CD4-positive, alpha-beta T cell treated with Interleukin-12 subunit alpha and Interleukin-12 subunit beta, for 1 hour (primary cell): ENCODE measurements around the gene ABCA3.
A peak's percentile ranks its signal among the peaks of the same experiment; 100 is the strongest.

Source experiments
- DNase-seq: peaks from one replicate; pipeline ENCODE4 v3.0.0-alpha.2; 2020

Gene ABCA3

DNA sequence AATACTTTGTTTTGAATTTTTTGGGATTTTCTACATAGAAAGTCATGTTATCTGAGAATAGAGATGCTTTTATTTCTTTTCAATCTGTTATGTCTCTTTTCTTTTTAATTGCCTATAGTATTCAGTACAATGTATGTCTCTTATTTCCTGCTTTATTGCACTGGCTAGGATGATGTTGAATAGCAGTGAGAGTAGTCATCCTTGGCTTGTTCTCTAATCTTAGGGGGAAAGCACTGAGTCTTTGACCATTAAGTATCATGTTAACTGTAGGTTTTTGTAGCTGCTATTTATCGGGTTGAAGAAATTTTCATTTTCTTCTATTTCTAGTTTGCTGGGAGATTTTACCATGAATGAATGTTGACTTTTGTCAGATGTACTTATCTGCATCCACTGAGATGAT, 10.0 kb upstream of the ABCA3 start:
- DNase-seq, result no peak

- no peak for DNase-seq
These were observed 2.7 kb upstream of the ABCA3 start for GRCh38 chr16:2343211-2343610.

DNA sequence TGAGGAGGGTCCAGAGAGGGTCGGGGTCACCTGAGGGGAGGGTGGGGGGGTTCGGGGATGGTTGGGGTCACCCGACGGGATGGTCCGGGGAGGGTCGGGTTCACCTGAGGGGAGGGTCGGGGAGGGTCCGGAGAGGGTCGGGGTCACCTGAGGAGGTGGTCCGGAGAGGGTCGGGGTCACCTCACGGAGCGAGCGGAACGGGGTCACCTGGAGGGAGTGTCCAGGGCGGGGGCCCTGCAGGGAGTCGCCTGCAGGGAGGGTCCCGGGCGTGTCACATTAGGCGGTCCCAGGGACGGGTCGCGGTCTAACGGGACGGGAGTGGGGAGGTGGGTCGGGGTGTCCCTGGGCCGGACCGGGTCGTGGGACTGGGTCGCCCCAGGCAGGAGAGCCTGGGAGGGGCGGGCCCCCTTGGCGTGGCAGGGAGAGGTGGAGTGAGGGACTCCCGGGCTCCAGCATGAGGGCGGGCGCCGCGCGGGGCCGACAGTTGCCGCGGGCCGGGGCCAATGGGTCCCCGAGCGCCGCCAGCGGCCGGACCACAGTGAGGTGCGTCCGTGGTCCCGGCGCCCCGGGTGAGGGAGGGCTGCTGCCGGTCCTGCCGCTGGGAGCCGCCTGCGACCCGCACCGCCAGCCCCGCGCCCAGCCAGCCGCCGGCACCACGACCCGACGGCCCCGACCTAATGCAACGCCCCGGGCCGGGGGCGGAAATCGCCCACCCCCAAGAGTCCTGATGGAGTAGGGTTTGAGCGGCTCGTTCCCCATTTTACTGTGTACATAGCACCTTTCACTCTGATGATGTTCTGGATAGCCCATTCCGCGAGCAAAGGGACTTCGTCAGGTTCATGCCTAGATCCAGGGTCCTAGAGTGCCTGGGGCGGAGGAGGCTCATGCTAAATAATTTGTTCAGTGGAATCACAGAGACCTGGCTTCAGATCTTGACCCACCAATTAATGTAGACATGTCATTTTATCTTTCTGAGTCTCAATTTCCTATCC, 1.2 kb upstream of the ABCA3 start:
- DNase-seq, result no peak

GRCh38 chr16:2339521-2340484, 725 bp downstream of the ABCA3 start:
- DNase-seq, result peak; percentile 40

- no peak for DNase-seq
These were observed 2.9 kb downstream of the ABCA3 start for GRCh38 chr16:2337431-2338296.

DNA sequence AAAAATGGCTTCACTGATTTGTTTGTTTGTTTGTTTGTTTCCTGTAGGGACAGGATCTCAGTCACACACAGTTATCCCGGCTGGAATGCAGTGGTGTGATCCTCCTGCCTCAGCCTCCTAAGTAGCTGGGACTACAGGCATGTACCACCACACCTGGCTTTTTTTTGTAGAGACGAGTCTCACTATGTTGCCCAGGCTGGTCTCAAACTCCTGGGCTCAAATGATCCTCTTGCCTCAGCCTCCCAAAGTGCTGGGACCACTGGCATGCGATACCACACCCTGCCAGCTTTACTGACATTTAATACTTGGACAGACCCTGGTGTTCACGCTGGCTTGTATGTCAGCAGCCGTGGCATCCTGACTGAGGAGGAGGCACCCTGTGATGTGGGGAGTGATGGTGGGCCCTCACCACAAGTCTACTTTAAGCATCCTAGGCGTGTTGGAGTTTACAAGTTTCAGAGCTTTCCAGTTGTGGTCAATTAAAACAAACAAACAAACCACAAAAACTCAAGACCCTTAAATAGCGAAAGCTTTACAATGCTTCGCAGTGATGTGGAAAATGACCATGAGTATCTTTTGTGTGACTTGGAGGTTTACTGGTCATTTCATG, 5.1 kb downstream of the ABCA3 start:
- no peak for DNase-seq

- DNase-seq, result no peak
These were observed 6.7 kb downstream of the ABCA3 start for GRCh38 chr16:2333772-2334379.

- DNase-seq, result no peak
These were observed 7.3 kb downstream of the ABCA3 start for GRCh38 chr16:2333231-2333630.

DNA sequence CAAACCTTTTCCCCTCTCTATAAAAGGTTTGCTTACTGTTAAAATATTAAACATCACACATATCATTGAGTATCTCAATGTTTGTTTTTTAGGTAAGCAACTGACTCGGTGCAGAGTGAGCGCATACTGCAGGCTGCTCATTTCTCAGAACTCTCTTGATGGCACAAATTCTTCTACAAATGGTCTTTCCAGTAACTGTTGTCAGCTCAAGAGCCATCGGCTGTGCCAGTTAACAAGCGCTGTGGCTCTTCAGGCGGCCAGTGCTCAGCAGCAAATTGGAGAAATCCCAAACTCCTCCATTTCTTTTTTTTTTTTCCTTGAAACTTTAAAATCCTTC, 8.6 kb downstream of the ABCA3 start:
- DNase-seq, result no peak

GRCh38 chr16:2331199-2331930, 9.2 kb downstream of the ABCA3 start:
- no peak for DNase-seq

DNA sequence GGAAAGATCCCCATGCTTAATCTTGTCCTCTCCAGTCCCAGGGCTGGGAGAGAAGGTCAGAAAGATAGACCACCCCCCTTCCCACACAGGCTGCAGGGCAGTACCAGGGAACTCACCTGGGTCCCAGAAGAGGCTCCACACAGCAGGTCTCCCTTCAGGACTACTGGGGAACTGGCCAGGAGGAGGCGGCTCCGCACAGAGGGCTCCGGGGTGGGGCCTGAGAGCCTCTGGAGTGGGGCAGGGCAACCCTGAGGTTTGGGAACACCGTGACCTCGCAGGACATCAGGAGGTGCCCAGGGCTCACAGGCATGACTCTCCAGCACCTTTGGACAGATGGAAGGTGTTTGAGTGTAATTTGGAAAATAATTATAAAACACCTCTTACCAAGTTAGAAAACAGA, 11.0 kb downstream of the ABCA3 start:
- no peak for DNase-seq

GRCh38 chr16:2328428-2328827, 12.1 kb downstream of the ABCA3 start:
- no peak for DNase-seq

DNA sequence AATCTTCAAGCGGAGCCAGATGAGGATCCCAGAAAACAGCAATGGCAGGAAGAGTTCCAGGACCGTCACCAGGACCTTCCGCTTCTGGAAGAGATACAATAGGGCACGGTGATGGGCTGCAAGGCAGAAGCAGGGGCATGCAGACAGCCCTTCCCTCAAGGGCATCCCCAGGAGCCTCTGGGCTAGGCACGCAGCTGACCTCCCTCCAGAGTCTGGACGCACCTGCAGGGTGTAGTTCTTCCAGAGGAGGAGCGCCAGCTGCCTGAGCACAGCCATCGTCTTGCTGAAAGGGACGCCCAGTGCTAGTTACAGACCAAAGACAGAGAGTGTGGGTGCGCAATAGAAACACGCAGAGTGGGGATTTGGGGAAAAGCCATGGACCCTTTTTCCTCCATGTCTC, 14.3 kb downstream of the ABCA3 start:
- no peak for DNase-seq

GRCh38 chr16:2325791-2326190, 14.7 kb downstream of the ABCA3 start:
- DNase-seq, result no peak

DNA sequence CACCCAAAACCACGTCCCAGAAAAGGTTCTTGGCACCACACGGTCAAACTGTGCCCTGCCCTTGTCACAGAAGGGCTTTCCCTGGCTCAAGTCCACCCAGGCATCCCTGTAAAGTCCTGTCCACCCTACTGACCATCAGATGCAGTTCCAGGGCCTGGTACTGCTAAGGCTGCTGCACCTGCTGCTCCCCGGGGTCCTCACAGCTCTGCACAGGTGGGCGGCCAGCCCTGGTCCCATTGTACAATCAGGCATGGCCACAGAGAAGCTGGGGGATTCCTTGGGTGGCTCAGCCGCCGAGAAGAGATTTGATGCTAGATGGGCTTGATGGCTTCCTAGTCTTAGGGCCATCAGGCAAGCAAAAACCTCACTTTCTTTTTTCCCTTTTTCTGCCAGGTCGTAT, 15.3 kb downstream of the ABCA3 start:
- no peak for DNase-seq

DNA sequence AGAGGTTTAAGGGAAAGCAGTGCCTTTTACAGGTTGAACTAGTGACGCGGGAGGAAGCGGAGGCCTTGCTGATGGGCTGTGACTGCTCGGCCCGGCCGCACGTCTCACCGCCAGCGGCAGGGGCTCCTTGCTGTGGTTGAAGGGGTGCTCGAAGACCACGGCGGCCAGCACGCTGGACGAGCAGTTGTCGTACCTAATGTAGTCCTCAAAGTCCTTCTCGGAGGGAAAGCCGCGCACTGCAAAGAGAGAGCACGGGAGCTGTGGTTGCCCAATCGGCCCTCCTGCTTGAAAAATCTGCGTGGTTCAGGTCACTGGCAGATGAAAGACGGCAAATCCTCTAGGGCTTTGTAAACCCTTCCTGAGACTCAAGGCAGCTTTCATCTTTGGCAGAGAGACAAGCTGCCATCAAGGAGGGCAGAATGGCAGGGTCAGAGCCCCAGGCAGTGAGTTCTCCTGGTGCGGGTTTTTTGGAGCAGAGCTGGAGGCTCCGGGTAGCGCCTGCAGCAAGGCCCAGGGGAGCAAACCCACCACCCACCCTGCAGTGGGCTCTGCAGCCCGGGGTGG, 16.1 kb downstream of the ABCA3 start:
- no peak for DNase-seq

DNA sequence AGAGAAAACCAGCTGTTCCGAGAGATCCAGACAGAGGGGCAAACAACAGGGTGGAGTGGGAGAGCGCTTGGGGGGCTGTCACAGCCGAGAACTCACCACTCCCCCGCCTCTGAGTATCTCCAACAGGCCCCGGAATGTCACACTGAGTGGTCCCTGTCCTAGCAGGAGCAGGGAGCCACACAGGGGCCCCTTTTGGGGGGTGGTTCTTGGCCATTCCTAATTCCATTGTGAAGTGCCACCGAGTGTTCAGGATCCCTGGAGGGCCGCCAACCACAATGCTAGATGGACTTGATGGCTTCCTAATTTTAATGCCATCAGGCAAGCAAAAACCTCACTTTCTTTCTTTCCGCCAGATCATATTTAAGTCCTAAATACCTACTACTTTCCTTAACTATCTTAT, 16.8 kb downstream of the ABCA3 start:
- DNase-seq, result no peak

DNA sequence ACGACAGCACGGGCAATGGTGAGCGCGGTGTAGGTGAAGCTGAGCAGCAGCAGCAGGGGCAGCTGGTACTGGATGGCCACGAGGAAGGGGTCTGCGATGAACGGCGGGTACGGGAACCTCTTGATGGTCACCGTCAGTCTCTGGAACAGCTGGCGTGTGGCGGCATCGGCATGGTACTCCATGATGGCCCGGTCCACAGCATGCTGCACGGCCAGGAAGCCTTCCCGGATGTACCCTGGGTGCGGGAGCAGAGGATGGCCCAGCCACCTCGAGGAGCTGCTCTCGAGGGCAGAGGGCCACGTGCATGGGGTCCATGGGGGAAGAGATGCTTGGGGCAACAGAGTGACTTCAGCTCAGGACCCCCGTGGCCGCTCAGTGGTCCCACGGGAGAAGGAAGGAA, 20.9 kb downstream of the ABCA3 start:
- no peak for DNase-seq

GRCh38 chr16:2317231-2318020, 23.1 kb downstream of the ABCA3 start:
- no peak for DNase-seq
